HCT116 (cell line): ENCODE measurements around the gene GTPBP2.

Source experiments
- CTCF ChIP-seq, 3 experiments: fragments of 200-600 bp in 1 of 3; sonication (generic) in 1 of 3; IDR thresholded peaks in 2 of 3; conservative IDR thresholded peaks in 1 of 3; 2 replicates each; pipeline ENCODE4 v1.5.1; 2012 to 2017; ENCODE audit warnings: low read depth in 2 of 3, low read length in 2 of 3, antibody characterized with exemption in 1 of 3, borderline replicate concordance in 1 of 3, control low read depth in 1 of 3, mild to moderate bottlenecking in 1 of 3, mixed read lengths in 1 of 3, mixed run types in 1 of 3, moderate library complexity in 1 of 3; ENCODE audit not compliant: insufficient read depth in 1 of 3
- EGR1 ChIP-seq: IDR thresholded peaks from 2 replicates; pipeline ENCODE4 v1.6.1; 2012; ENCODE audit warnings: low read depth
- EZH2 ChIP-seq: fragments of 200-600 bp; sonication (generic); IDR thresholded peaks from 2 replicates; pipeline ENCODE4 v1.6.1; 2017; ENCODE audit warnings: antibody characterized with exemption, mixed run types
- EZH2phosphoT487 ChIP-seq: fragments of 200-600 bp; IDR thresholded peaks from 2 replicates; pipeline ENCODE4 v1.6.1; 2018; ENCODE audit warnings: antibody characterized with exemption, borderline replicate concordance
- POLR2A ChIP-seq: IDR thresholded peaks from 2 replicates; pipeline ENCODE4 v1.7.0; 2011; ENCODE audit warnings: borderline replicate concordance; ENCODE audit not compliant: insufficient read depth, insufficient read length; ENCODE audit errors: extremely low read depth
- POLR2AphosphoS5 ChIP-seq: IDR thresholded peaks from 2 replicates; pipeline ENCODE4 v1.6.1; 2011; ENCODE audit warnings: mild to moderate bottlenecking, low read depth, low read length, moderate library complexity
- SP1 ChIP-seq: IDR thresholded peaks from 2 replicates; pipeline ENCODE4 v1.6.1; 2012; ENCODE audit warnings: low read depth
- TCF7L2 ChIP-seq: IDR thresholded peaks from 2 replicates; pipeline ENCODE4 v1.7.0; 2011; ENCODE audit warnings: borderline replicate concordance, inconsistent platforms; ENCODE audit not compliant: insufficient read depth, insufficient read length; ENCODE audit errors: extremely low read depth
- YY1 ChIP-seq: IDR thresholded peaks from 2 replicates; pipeline ENCODE4 v1.6.1; 2011; ENCODE audit warnings: low read length, low read depth, moderate library complexity, mild to moderate bottlenecking; ENCODE audit not compliant: insufficient replicate concordance; ENCODE audit errors: extremely low read depth
- ZFX ChIP-seq: fragments of 450-650 bp; IDR thresholded peaks from 2 replicates; pipeline ENCODE4 v1.6.1; 2017
- TF ChIP-seq, protein P1 (sequence below): IDR thresholded peaks from 2 replicates; pipeline ENCODE4 v1.6.1; 2012

GRCh38 chr6:43678341-43678740 is 49.3 kb upstream of the GTPBP2 start:
- TF ChIP-seq ZFX = no peak
- TF ChIP-seq, protein P1, sequence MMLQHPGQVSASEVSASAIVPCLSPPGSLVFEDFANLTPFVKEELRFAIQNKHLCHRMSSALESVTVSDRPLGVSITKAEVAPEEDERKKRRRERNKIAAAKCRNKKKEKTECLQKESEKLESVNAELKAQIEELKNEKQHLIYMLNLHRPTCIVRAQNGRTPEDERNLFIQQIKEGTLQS = no peak
- no peak for TF ChIP-seq CTCF (IDR thresholded peaks at IDR 0.05 in 2 of 3, conservative IDR thresholded peaks at IDR 0.05 in 1 of 3; ENCODE audit: borderline replicate concordance in 1 of 3, insufficient read depth in 1 of 3, low read depth in 2 of 3, low read length in 2 of 3)
- no peak for TF ChIP-seq EZH2phosphoT487
- TF ChIP-seq POLR2AphosphoS5 = no peak
- no peak for TF ChIP-seq EZH2
- TF ChIP-seq EGR1 = no peak
- TF ChIP-seq POLR2A = no peak
- no peak for TF ChIP-seq YY1
- no peak for TF ChIP-seq TCF7L2
- TF ChIP-seq SP1 = no peak
